Right ventricle myocardium superior (tissue), 1 donor: ENCODE results near the gene PDE6B. TPM values are rescaled to one million over a fixed set of nuclear protein-coding genes. Genes with fewer than 3 reads are reported as not detected.
A peak's percentile ranks its signal among the peaks of the same experiment; 100 is the strongest.
"Not testable (repeated sequence)": the region's sequence is repeated elsewhere in the genome, so short reads cannot be mapped to it uniquely, and the experiment has no call there.

ENCODE experiments used
- ATAC-seq: fragments of 200-7000 bp; cut with Tn5 transposase; one replicate; pipeline ENCODE4 v1.9.1; 2020; ENCODE audit warnings: mild to moderate bottlenecking; ENCODE audit not compliant: poor library complexity
- DNase-seq: peaks from one replicate; pipeline ENCODE4 v3.0.0-alpha.2; 2020
- intact Hi-C: fragments of 100-400 bp; cut with DNase I; formaldehyde crosslinking; loops from one replicate; pipeline ENCODE4 v1.11.2; 2022
- total RNA-seq: library from RNA; stranded (reverse); fragmentation: NEBNext Ultra II Directional; extraction: Animal tissue kit (Norgen Biotek cat#: 25700); gene quantifications from one replicate; pipeline ENCODE4 v1.2.1, GENCODE V29; 2021
- donor health status: DM: no; HTN: yes; CAD: no; lungs with severe emphysema.

PDE6B gene
- total RNA-seq, 1 donor from 2014 or later = 1.1 TPM

DNA sequence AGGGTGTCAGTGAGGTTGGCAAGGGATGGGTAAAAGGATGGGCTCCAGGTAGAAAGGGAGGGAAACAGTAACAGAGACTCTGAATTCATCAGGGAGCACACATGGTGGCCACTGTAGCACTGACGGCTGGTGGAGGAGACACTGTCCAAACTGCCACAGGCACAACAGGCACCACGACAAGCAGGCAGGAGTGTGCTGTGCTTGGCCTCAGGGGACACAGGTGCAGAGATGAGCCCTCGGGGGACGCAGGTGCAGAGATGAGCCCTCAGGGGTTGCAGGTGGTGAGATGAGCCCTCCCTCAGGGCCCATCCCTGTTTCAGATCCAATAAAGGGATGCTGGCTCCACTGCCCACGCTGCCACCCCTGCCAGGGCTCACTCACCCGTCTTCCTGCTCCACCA lies 7.6 kb downstream of the PDE6B start:
- intact Hi-C loops = no loop called here
- ATAC-seq = no peak
- peak; percentile 6 for DNase-seq

DNA sequence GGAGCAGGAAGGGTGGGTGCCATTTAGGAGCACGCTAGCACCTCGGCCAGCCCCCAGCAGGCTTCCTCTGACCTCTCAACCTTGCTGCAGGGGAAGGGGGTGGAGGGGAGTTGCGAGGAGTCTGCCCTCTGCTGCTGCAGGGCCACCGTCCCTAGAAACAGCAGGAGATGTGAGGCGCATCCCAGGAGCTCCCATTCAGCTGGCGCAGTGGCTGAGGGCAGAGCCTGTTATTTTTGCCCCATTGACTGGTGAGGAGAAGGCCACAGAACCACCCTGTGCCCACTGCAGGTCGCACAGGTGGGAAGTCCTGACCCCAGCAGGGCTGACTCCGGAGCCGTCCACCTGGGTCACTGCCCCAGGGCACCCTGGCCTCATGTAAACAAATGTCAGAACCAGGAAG lies 8.0 kb downstream of the PDE6B start:
- ATAC-seq = no peak
- intact Hi-C loops = no loop called here
- DNase-seq = peak; percentile 21

DNA sequence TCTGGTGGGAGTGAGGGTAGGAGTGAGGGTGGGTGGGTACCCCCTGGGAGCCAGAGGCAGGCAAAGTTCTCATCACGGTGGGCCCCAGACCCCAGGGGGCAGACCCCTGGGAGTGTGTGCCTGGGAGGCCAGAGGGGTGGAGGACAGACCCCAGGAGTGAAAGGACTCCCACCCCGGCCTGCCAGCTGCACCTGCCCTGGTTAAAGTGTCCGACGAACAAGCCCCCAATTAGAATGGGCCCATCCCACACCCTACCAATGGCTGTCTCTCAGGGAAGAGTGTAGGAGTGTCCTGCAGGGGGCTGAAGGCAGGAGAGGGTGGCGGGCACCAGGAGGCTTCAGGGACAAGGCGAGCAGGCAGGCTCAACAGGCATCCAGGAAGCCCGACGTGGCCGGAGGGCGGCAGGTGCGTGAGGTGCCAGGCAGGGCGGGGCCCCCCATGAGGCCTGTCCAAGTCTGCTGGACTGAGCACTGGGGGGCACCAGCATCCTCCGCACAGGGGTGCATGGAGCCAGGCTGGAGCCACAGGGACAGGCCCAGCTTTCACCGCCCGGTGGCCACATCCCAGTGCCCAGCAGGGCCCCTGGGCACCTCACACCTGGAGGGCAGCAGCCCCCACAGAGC lies 8.7 kb downstream of the PDE6B start:
- intact Hi-C loops = no loop called here
- DNase-seq (peak; percentile 25), ATAC-seq (no peak)

DNA sequence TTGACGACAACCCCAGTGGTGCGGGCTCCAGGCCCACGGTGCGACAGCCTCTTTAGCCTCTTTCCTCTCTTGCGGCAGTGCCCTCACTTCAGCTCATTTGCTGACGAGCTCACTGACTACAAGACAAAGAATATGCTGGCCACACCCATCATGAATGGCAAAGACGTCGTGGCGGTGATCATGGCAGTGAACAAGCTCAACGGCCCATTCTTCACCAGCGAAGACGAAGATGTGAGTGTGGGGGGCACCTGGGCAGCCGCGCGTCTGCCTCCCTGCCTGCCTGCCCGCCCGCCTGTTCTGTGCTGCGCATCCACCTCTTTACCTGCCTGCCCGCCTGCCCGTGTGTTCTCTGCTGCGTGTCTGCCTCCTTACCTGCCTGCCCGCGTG lies 9.2 kb downstream of the PDE6B start:
- intact Hi-C loops = no loop called here
- no peak for ATAC-seq
- no peak for DNase-seq

DNA sequence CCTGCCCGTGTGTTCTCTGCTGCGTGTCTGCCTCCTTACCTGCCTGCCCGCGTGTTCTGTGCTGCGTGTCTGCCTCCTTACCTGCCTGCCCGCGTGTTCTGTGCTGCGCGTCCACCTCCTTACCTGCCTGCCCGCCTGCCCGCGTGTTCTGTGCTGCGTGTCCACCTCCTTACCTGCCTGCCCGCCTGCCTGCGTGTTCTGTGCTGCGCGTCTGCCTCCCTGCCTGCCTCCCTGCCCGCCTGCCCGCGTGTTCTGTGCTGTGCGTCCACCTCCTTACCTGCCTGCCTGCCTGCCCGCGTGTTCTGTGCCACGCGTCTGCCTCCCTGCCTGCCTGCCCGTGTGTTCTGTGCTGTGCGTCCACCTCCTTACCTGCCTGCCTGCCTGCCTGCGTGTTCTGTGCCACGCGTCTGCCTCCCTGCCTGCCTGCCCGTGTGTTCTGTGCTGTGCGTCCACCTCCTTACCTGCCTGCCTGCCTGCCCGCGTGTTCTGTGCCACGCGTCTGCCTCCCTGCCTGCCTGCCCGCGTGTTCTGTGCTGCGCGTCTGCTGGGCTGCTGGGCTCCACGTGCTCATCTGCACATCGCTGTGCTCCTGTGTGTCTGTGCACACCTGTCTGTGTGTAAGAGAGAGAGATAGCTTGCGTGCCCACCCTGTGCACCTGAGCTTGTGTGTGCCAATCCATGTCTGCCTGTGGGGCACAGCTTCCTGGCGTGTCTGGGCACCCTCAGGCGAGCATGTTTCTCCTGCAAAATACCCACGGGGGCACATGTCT lies 9.9 kb downstream of the PDE6B start:
- ATAC-seq, intact Hi-C loops: not testable (repeated sequence)
- DNase-seq = peak; percentile 14

- DNase-seq = peak; percentile 20
- intact Hi-C loops = no loop called here
- no peak for ATAC-seq
These were observed 10.7 kb downstream of the PDE6B start for GRCh38 chr4:635851-636627.

GRCh38 chr4:636628-637159 lies 11.3 kb downstream of the PDE6B start:
- intact Hi-C loops = no loop called here
- DNase-seq (peak; percentile 30), ATAC-seq (no peak)

DNA sequence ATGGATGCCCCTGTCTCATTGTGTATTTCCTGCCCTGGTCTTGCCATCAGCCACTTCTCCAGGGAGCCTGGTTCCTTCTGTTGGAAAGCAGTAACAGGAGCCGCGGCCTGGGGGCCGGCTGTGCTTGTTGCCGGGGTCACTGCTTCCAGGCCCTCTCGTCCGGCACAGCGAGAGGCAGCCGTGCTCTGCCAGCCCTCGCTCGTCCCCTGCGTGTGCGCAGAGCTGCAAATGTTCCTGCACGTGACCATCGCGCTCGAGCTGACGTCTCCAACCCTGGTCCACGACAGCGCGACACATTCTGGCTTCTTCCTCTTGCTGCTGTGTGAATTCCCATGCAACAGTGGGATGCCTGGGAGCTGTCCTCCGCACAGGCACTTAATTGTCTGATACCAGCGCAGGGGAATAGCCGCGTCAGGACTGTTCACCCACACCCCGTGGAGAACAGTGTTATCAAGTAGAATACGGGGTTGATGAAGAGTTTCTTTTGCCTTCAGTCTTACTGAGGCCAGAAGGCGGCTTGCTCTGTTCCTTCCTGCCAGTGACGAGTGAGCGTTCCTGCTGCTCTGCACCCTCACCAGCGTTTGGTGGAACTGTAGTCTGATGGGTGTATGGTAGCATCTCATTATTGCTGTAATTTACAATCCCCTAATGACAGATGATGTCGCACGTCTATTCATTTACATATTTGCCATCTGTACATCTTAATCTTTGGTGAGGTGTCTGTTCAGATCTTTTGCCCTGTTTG lies 12.3 kb downstream of the PDE6B start:
- DNase-seq = peak; percentile 13
- intact Hi-C loops = no loop called here
- ATAC-seq = no peak

DNA sequence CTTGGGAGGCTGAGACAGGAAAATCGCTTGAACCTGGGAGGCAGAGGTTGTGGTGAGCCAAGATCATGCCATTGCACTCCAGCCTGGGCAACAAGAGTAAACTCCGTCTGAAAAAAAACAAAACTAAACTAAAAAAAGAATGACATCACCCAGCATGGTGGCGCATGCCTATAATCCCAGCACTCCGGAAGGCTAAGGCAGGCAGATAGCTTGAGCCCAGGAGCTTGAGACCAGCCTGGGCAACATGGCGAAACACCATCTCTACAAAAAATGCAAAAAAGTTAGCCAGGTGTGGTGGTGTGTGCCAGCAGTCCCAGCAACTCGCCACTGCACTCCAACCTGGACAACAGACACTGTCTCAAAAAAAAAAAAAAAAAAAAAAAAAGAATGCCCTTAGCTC lies 17.0 kb downstream of the PDE6B start:
- DNase-seq, intact Hi-C loops, ATAC-seq: not testable (repeated sequence)

- DNase-seq = peak; percentile 37
- intact Hi-C loops = no loop called here
These were observed 21.1 kb downstream of the PDE6B start for GRCh38 chr4:646460-646859.

GRCh38 chr4:647481-647880 lies 22.1 kb downstream of the PDE6B start:
- peak; percentile 24 for DNase-seq
- intact Hi-C loops = no loop called here

More at GRCh38 chr4:646460-646859, 21.1 kb downstream of the PDE6B start:
- no peak for ATAC-seq

DNA sequence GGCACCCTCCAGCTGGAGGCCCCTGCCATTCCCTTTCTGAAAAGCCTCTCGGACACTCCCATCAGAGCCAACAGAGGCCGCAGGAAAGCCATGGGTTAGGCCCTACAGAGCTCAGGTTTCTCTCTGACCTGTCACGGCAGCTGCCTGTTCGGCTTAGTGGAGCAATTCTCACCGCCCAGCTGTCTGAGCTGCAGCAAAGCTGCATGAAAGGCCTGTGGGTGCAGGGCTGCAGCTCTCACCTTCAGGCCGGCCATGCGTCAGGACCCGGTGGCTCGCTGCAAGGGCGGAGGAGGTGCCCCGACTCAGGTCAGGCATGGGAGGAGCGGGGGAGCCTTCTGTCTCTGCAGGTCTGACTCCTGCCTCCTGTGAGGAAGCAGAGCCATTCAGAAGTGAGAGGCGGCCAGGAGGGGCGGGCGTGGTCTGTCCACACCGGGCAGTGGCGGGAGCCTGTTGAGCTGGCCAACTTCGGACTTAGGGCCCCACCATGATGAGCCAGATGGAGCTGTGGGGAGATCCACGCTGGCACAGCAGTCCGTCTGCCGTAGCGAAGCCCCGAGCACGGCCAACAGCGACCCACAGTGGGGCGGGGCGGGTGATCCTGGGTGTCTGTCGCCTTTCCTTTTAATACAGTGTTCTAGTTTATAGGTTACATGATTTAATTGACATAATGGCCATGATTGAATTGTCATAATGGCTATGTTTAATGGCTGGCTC lies 23.4 kb downstream of the PDE6B start:
- intact Hi-C loops = no loop called here

More at GRCh38 chr4:647481-647880, 22.1 kb downstream of the PDE6B start:
- ATAC-seq = no peak

GRCh38 chr4:649293-649625 lies 23.9 kb downstream of the PDE6B start:
- intact Hi-C loops = no loop called here
- DNase-seq (no peak), ATAC-seq (no peak)

More for the DNA sequence above, 23.4 kb downstream of the PDE6B start:
- no peak for DNase-seq
- ATAC-seq = no peak

DNA sequence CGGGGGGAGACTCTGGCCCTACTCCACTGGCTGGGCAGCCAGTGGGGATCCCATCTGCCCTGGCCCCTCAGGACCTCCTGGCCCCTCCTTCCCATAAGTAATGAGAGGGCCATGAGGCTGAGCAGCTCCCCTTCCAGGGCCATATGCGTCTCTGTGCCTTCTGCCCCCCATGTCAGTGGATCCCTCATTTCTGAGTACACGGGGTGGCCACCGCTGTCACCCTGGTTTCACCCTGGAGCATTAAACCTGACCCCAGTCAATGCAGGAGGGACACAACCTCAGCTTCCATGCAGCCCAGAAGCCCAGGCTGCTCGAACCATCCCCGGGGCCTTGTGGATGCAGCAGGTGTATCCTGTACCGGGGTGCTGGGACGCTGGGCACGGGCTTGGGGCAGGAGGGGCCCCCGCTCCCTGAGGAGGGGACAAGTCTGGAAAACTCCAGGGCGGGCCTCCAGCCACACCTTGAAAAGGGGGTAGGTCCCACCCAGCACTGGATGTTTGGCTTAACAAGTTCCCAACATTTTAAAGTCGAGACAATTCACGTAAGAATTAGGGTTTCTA lies 24.5 kb downstream of the PDE6B start:
- ATAC-seq (no peak), DNase-seq (no peak)
- intact Hi-C loops = no loop called here

DNA sequence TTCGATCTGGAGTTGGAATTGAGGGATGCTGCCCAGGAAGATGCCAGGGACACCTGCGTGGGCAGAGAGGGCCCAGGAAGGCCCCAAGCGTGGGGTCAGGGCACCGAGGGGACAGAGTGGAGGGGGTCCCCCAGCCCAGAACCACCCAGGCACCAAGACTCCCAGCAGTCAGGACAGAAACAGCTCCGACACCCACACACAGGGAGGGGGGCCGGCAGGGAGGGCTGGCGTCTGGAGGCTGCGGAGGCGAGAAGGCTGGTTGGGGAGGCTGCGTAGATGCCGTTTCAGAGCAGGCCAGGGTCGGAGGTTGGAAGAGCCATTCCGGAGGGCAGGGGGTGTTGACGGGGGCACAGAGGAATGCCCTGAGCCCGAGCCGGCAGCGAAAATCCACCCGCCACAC lies 25.1 kb downstream of the PDE6B start:
- ATAC-seq (no peak), DNase-seq (no peak)
- intact Hi-C loops = no loop called here

DNA sequence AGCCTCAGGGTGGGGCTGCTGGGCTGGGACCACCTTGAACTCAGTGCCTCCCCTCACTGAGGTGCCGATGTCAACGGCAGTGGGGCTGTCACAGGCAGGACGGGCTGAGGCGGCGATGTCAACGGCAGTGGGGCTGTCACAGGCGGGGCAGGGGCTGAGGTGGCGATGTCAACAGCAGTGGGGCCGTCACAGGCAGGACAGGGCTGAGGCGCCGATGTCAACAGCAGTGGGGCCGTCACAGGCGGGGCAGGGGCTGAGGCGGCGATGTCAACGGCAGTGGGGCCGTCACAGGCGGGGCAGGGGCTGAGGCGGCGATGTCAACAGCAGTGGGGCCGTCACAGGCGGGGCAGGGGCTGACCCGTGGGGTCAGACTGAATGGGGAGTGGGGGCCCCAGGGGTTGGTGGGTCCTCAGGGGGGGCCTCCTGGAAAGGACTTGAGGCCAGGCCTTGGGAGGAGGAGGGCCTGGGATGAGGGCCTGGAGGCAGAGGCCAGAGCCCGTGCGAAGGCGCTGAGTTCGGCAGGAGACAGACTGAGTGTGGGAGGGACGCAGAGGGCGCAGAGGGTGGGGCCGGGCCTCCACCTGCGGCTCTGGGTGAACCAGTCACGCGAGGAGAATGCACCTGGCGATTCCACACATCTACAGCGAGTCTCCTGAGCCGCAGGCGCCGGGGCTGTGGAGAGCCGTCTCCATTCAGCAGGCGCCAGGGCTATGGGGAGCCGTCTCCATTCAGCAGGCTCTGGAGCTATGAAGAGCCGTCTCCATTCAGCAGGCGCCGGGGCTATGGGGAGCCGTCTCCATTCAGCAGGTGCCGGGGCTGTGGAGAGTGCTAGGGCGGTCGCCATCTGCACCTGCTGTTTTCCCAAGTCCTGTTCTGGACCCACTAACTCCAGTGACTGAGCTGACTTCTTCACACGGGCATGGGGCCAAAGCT lies 25.8 kb downstream of the PDE6B start:
- no peak for ATAC-seq
- DNase-seq = no peak
- intact Hi-C loops = no loop called here
